M059J (cell line): ENCODE measurements around the gene IFNA14. TPM values are rescaled to one million over a fixed set of nuclear protein-coding genes. Genes with fewer than 3 reads are reported as not detected.
"Not testable (repeated sequence)": the region's sequence is repeated elsewhere in the genome, so short reads cannot be mapped to it uniquely, and the experiment has no call there.

ENCODE experiments used
- DNase-seq: peaks from one replicate; pipeline ENCODE4 v3.0.0-alpha.2; 2012; ENCODE audit warnings: low read depth
- total RNA-seq: library from RNA; depleted of rRNA; stranded (reverse); fragments of >200 nt; shearing (Covaris generic); gene quantifications from 2 replicates; pipeline ENCODE4 v1.2.3, GENCODE V29; 2014; rRNA removed

The IFNA14 gene
- not detected in 2 replicates for total RNA-seq

- no peak for DNase-seq
Measured at GRCh38 chr9:21239911-21240310, at the start of gene IFNA14. TSS of gene IFNA14 (minus strand) at chr9:21240005. CDS start at chr9:21239935, 70 bp downstream.

GRCh38 chr9:21287280-21287679 is 47.5 kb upstream of the IFNA14 start:
- DNase-seq = no peak

- DNase-seq = no peak
Measured at GRCh38 chr9:21286659-21287058, 46.9 kb upstream of the IFNA14 start.

GRCh38 chr9:21286099-21286498 is 46.3 kb upstream of the IFNA14 start:
- DNase-seq = no peak

GRCh38 chr9:21281275-21281674 is 41.5 kb upstream of the IFNA14 start:
- no peak for DNase-seq

GRCh38 chr9:21268347-21268657 is 28.5 kb upstream of the IFNA14 start:
- DNase-seq = no peak

- no peak for DNase-seq
Measured at GRCh38 chr9:21267485-21268346, 27.9 kb upstream of the IFNA14 start.

- DNase-seq = no peak
Measured at GRCh38 chr9:21266733-21267484, 27.1 kb upstream of the IFNA14 start.

- peak; percentile 12 for DNase-seq
Measured at GRCh38 chr9:21265421-21266189, 25.8 kb upstream of the IFNA14 start.

- no peak for DNase-seq
Measured at GRCh38 chr9:21255538-21256212, 15.9 kb upstream of the IFNA14 start.

- peak; percentile 62 for DNase-seq
Measured at GRCh38 chr9:21252721-21253547, 13.1 kb upstream of the IFNA14 start.

- no peak for DNase-seq
Measured at GRCh38 chr9:21251638-21252037, 11.8 kb upstream of the IFNA14 start.

- no peak for DNase-seq
Measured at GRCh38 chr9:21251190-21251589, 11.4 kb upstream of the IFNA14 start.

GRCh38 chr9:21244836-21245235 is 5.0 kb upstream of the IFNA14 start:
- DNase-seq = no peak

GRCh38 chr9:21236360-21236714 is 3.5 kb downstream of the IFNA14 start:
- not testable (repeated sequence) for DNase-seq

- DNase-seq = peak; percentile 64
Measured at GRCh38 chr9:21235468-21236359, 4.1 kb downstream of the IFNA14 start.

GRCh38 chr9:21234153-21234687 is 5.6 kb downstream of the IFNA14 start:
- no peak for DNase-seq

- DNase-seq = no peak
Measured at GRCh38 chr9:21233258-21233657, 6.5 kb downstream of the IFNA14 start.

- DNase-seq = no peak
Measured at GRCh38 chr9:21228122-21228521, 11.7 kb downstream of the IFNA14 start, which contains the start of gene IFNA17. TSS of gene IFNA17 (minus strand) at chr9:21228222. CDS start at chr9:21228173, 49 bp downstream.
